Measurements from ENCODE around the gene NLRP11. TPM values are rescaled to one million over a fixed set of nuclear protein-coding genes. Genes with fewer than 3 reads are reported as not detected.

Gene NLRP11
- total and polyA plus RNA-seq, 7 donors: 0.04 TPM; not detected in 6

GRCh38 chr19:55838906-55839305 lies 7.1 kb upstream of the NLRP11 start:
- peaks cover 0 to 7% (median 0%) of the 10 kb centered on the region in 3 donors for H3K27me3 ChIP-seq
- no peaks in the 10 kb centered on the region for H3K4me1 ChIP-seq
- H3K4me3 ChIP-seq: no peak overlapping the region
- H3K9me3 ChIP-seq: no peaks in the 10 kb centered on the region
- no peaks in the 10 kb centered on the region for H3K36me3 ChIP-seq
- WGBS, 2 donors: 36 to 52% methylated on average over 4 of the region's 4 CpGs
- H3K27ac ChIP-seq: no peak overlapping the region
- TF ChIP-seq, protein P1, sequence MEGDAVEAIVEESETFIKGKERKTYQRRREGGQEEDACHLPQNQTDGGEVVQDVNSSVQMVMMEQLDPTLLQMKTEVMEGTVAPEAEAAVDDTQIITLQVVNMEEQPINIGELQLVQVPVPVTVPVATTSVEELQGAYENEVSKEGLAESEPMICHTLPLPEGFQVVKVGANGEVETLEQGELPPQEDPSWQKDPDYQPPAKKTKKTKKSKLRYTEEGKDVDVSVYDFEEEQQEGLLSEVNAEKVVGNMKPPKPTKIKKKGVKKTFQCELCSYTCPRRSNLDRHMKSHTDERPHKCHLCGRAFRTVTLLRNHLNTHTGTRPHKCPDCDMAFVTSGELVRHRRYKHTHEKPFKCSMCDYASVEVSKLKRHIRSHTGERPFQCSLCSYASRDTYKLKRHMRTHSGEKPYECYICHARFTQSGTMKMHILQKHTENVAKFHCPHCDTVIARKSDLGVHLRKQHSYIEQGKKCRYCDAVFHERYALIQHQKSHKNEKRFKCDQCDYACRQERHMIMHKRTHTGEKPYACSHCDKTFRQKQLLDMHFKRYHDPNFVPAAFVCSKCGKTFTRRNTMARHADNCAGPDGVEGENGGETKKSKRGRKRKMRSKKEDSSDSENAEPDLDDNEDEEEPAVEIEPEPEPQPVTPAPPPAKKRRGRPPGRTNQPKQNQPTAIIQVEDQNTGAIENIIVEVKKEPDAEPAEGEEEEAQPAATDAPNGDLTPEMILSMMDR (IDR thresholded peaks at IDR 0.05): no peak
- no peak for TF ChIP-seq POLR2AphosphoS5 (IDR thresholded peaks at IDR 0.05)
- TF ChIP-seq EP300 (IDR thresholded peaks at IDR 0.05): no peak
- TF ChIP-seq POLR2A (IDR thresholded peaks at IDR 0.05): no peak
- intact Hi-C loops (cut with DNase I): no loop called here
- no peak for DNase-seq

GRCh38 chr19:55838251-55838650 lies 6.5 kb upstream of the NLRP11 start:
- DNase-seq: no peak
- WGBS, 2 donors: 73 to 76% methylated on average over 3 of the region's 3 CpGs
- H3K4me1 ChIP-seq: no peaks in the 10 kb centered on the region
- H3K9me3 ChIP-seq: no peaks in the 10 kb centered on the region
- intact Hi-C loops (cut with DNase I): no loop called here
- H3K36me3 ChIP-seq: no peaks in the 10 kb centered on the region
- no peak for TF ChIP-seq EP300 (IDR thresholded peaks at IDR 0.05)
- no peak for TF ChIP-seq POLR2AphosphoS5 (IDR thresholded peaks at IDR 0.05)
- TF ChIP-seq, protein P1 (IDR thresholded peaks at IDR 0.05): no peak
- TF ChIP-seq POLR2A (IDR thresholded peaks at IDR 0.05): no peak
- H3K27me3 ChIP-seq: peaks cover 0 to 7% (median 0%) of the 10 kb centered on the region in 3 donors
- H3K4me3 ChIP-seq: no peak overlapping the region
- no peak overlapping the region for H3K27ac ChIP-seq

- DNase-seq: no peak
- H3K4me1 ChIP-seq: no peaks in the 10 kb centered on the region
- peaks cover 0 to 7% (median 0%) of the 10 kb centered on the region in 3 donors for H3K27me3 ChIP-seq
- H3K9me3 ChIP-seq: no peaks in the 10 kb centered on the region
- no peak within 1 kb of the TSS for H3K4me3 ChIP-seq
- no peaks in the 10 kb centered on the region for H3K36me3 ChIP-seq
- intact Hi-C loops (cut with DNase I): no loop called here
- TF ChIP-seq POLR2AphosphoS5 (IDR thresholded peaks at IDR 0.05) (no peak), EP300 (IDR thresholded peaks at IDR 0.05) (no peak), POLR2A (IDR thresholded peaks at IDR 0.05) (no peak)
- TF ChIP-seq, protein P1 (IDR thresholded peaks at IDR 0.05): no peak
- H3K27ac ChIP-seq: no peak within 1 kb of the TSS
- WGBS, 2 donors: 91 to 93% methylated on average over 16 of the region's 16 CpGs
Measured at GRCh38 chr19:55836340-55836739, 4.5 kb upstream of the NLRP11 start, which contains the start of gene NLRP4. Gene NLRP4, plus strand, starts transcription at chr19:55836540. Its CDS starts 15,541 bp downstream, at chr19:55852081.

- no peaks in the 10 kb centered on the region for H3K36me3 ChIP-seq
- no peaks in the 10 kb centered on the region for H3K4me1 ChIP-seq
- TF ChIP-seq, protein P1 (IDR thresholded peaks at IDR 0.05): no peak
- TF ChIP-seq EP300 (IDR thresholded peaks at IDR 0.05) (no peak), POLR2AphosphoS5 (IDR thresholded peaks at IDR 0.05) (no peak), POLR2A (IDR thresholded peaks at IDR 0.05) (no peak)
- H3K9me3 ChIP-seq: no peaks in the 10 kb centered on the region
- H3K4me3 ChIP-seq: no peak overlapping the region
- intact Hi-C loops (cut with DNase I): no loop called here
- DNase-seq: no peak
- WGBS, 2 donors: 34 to 77% methylated on average over 4 of the region's 4 CpGs
- peaks cover 0 to 1% (median 0%) of the 10 kb centered on the region in 3 donors for H3K27me3 ChIP-seq
- H3K27ac ChIP-seq: no peak overlapping the region
Measured at GRCh38 chr19:55832676-55833075, 877 bp upstream of the NLRP11 start.

DNA sequence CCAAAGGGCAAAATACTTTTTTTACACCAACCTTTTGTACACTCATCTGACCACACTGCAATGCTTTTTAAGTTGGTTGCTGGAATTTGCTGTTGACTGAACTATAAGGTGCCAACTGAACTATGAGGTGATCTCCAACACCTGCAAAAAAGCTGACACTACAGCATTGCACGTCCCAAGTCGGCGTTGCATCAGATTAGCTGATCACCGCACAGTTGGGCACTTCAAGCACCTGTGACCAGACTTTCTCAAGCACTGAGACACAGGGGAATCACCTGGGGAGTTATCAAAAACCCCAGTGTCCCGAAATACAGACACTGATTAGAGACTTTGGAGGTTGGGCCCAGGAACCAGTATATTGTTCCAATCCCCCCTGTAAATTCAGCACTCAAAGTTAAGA lies 1.1 kb downstream of the NLRP11 start:
- WGBS, 2 donors: 80 to 82% methylated on average over 5 of the region's 5 CpGs
- H3K4me3 ChIP-seq: no peak overlapping the region
- intact Hi-C loops (cut with DNase I): no loop called here
- no peaks in the 10 kb centered on the region for H3K27me3 ChIP-seq
- no peak overlapping the region for H3K27ac ChIP-seq
- H3K9me3 ChIP-seq: no peaks in the 10 kb centered on the region
- TF ChIP-seq, protein P1 (IDR thresholded peaks at IDR 0.05): no peak
- TF ChIP-seq EP300 (IDR thresholded peaks at IDR 0.05) (no peak), POLR2AphosphoS5 (IDR thresholded peaks at IDR 0.05) (no peak), POLR2A (IDR thresholded peaks at IDR 0.05) (no peak)
- H3K4me1 ChIP-seq: no peaks in the 10 kb centered on the region
- no peaks in the 10 kb centered on the region for H3K36me3 ChIP-seq
- no peak for DNase-seq
